Retinal pigment epithelial cell (primary cell): ENCODE measurements around the gene ARRB2.

Experiments used
- DNase-seq: peaks from one replicate; pipeline ENCODE4 v3.0.0-alpha.2; 2010; ENCODE audit warnings: low read depth
- H3K4me3 ChIP-seq: 2 replicates; pipeline ENCODE4 v1.5.1; 2011; ENCODE audit warnings: mild to moderate bottlenecking, low read length, control low read depth, moderate library complexity
- TF ChIP-seq, protein P1 (sequence below): conservative IDR thresholded peaks from 2 replicates; pipeline ENCODE4 v1.5.1; 2011; ENCODE audit warnings: low read depth, low read length, control low read depth, inconsistent platforms

ARRB2 gene

DNA sequence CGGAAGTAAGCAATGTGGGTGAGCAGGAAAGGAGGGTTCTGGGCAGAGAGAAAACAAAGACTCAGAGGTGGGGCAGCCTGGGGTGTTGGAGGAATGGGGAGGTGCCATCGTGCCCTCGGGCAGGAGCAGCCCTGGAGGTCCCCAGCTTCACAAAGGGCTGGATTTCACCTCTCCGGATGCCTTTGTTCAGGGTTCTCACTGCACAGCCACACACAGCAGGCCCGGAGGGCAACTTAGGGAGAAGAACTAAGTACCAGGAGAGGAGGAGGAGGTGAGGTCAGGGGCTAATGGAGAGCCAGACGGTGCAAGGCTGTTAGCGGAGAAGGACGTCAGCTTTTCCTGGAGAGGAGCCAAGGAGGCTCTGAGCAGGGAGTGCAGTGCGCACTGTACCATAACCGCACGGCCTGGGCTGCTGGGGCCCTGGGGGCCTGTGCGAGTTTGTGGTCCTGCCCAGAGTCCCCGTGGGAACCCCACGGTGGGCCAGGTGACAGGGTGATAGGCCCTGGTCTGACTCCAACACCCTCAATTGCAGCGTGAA lies 9.3 kb downstream of the ARRB2 start:
- H3K4me3 ChIP-seq = no peak overlapping the region
- DNase-seq = no peak
- TF ChIP-seq, protein P1, sequence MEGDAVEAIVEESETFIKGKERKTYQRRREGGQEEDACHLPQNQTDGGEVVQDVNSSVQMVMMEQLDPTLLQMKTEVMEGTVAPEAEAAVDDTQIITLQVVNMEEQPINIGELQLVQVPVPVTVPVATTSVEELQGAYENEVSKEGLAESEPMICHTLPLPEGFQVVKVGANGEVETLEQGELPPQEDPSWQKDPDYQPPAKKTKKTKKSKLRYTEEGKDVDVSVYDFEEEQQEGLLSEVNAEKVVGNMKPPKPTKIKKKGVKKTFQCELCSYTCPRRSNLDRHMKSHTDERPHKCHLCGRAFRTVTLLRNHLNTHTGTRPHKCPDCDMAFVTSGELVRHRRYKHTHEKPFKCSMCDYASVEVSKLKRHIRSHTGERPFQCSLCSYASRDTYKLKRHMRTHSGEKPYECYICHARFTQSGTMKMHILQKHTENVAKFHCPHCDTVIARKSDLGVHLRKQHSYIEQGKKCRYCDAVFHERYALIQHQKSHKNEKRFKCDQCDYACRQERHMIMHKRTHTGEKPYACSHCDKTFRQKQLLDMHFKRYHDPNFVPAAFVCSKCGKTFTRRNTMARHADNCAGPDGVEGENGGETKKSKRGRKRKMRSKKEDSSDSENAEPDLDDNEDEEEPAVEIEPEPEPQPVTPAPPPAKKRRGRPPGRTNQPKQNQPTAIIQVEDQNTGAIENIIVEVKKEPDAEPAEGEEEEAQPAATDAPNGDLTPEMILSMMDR = no peak

DNA sequence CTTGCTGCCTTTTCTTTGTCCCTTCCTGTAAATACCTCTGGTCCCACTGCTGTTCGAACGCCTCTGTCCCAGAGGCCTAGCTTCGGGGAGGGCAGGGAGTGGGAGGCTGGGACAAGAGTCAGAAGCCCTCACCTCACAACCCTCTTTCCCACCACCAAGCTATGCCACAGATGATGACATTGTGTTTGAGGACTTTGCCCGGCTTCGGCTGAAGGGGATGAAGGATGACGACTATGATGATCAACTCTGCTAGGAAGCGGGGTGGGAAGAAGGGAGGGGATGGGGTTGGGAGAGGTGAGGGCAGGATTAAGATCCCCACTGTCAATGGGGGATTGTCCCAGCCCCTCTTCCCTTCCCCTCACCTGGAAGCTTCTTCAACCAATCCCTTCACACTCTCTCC lies 10.4 kb downstream of the ARRB2 start:
- no peak for DNase-seq
- no peak overlapping the region for H3K4me3 ChIP-seq
- TF ChIP-seq, protein P1 = no peak

DNA sequence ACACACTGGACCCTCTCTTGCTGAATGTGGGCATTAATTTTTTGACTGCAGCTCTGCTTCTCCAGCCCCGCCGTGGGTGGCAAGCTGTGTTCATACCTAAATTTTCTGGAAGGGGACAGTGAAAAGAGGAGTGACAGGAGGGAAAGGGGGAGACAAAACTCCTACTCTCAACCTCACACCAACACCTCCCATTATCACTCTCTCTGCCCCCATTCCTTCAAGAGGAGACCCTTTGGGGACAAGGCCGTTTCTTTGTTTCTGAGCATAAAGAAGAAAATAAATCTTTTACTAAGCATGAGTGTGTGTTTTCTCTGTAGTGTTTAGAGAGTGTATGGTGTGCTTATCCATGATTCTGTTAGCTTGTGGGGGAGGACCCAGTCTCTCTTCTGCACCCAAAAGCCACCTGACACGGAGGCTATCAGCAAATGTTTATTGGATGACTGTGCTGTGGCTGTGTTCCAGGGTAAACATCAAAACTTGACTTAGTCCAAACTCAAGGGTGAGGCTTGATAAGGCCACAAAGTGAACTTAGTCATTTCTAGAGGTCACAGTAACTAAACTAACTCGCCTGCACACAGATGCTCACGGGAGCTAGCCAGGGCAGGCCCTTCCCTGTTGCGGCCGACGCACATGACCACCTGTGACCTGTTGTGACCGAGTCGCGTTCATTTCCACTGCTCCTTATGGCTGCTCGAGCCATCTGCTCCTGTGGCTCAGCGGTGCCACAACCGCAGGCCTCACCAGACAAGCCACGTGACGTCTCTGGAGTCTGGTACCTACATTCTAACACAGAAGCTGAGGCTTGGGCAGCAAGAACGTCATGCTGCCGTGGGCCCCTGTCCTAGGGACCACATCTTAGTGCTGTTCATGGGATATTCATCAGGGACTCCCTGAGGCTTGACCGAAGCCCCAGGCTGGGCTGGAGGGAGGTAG lies 11.0 kb downstream of the ARRB2 start:
- TF ChIP-seq, protein P1 = no peak
- no peak for DNase-seq
- H3K4me3 ChIP-seq = no peak overlapping the region

DNA sequence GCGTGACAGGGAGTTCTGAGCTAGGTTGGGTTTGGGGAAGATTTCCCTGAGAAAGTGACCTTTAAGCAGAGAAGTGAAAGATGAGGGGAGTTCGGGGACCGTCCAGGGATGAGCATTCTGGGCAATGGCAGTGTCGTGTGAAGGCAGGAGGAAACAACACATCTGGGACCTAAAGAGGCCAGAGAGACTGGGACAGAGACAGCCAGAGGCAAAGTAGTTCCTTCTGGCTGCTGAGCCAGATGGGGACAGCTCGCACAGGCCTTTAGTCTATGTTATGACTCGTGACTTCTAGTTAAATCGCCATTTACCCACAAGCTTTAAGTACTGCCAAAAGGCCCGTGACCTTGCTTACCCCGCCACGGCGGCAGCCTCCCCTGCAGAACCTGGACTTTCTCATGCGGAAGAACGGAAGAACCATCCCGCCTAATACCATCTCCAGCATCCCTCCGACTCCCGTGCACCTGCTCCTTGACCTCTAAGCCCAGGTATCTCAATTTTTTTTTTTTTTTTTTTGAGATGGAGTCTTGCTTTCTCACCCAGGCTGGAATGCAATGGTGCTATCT lies 12.3 kb downstream of the ARRB2 start:
- H3K4me3 ChIP-seq = no peak overlapping the region
- TF ChIP-seq, protein P1 = no peak
- no peak for DNase-seq

DNA sequence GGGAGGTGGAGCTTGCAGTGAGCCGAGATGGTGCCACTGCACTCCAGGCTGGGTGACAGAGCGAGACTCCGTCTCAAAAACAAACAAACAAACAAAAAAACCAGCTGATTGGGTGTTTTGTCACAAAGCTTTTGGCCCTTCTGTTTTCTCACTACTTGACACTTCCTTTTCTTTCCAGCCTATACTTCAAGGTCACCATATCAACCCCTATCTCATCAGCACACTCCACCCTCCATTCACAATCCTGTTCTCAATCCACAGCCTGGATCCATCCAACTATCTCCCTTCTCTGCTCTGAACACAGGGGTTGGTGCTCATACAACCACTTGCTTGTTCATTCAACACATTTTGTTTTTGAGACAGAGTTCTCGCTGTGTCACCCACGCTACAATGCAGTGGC lies 14.2 kb downstream of the ARRB2 start:
- DNase-seq = no peak
- TF ChIP-seq, protein P1 = no peak
- H3K4me3 ChIP-seq = no peak overlapping the region

DNA sequence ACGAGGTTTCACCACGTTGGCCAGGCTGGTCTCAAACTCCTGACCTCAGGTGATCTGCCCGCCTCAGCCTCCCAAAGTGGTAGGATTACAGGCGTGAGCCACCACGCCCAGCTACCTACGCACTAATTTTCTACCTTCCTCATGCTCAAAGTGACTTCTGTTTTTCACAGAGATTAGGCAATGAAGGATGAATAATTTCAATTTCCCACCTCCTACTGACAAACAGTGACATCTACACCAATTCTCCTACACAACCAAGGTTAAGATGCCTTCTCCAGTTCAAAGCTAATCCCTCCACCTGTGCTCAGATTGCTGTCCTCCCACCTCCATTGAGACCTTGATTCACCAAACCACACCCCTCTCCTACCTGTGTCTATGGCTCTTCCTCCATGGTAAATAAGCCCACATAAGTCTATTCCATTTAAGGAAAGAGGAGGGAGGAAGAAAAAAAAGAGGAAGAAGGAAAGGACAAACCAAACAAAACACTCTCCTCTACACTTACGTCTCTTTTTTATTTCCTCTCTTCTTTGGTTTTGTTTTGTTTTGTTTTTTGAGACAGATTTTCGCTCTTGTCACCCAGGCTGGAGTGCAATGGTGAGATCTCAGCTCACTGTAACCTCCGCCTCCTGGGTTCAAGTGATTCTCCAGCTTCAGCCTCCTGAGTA lies 15.3 kb downstream of the ARRB2 start:
- no peak overlapping the region for H3K4me3 ChIP-seq
- no peak for DNase-seq
- TF ChIP-seq, protein P1 = no peak
